NCI-H2029 (cell line): ENCODE data around the gene MRAS.
A peak's percentile ranks its signal among the peaks of the same experiment; 100 is the strongest.

Experiments
- DNase-seq: peaks from one replicate; lab custom pipeline; 2025; lab: John Stamatoyannopoulos, UW

MRAS gene

GRCh38 chr3:138347960-138348753 lies at the start of gene MRAS:
TSS of gene MRAS (plus strand) at chr3:138348579. CDS start at chr3:138372884, 24,305 bp downstream.
- peak; percentile 42 for DNase-seq

- DNase-seq: no peak
Measured at GRCh38 chr3:138300647-138301046, 47.7 kb upstream of the MRAS start.

- DNase-seq: no peak
Measured at GRCh38 chr3:138303474-138303873, 44.9 kb upstream of the MRAS start.

- DNase-seq: no peak
Measured at GRCh38 chr3:138307899-138308298, 40.5 kb upstream of the MRAS start.

GRCh38 chr3:138308783-138309182 lies 39.6 kb upstream of the MRAS start:
- DNase-seq: no peak

GRCh38 chr3:138310494-138310893 lies 37.9 kb upstream of the MRAS start:
- DNase-seq: no peak

GRCh38 chr3:138314751-138315150 lies 33.6 kb upstream of the MRAS start:
- DNase-seq: no peak

GRCh38 chr3:138317687-138318086 lies 30.7 kb upstream of the MRAS start:
- DNase-seq: no peak

GRCh38 chr3:138323971-138324370 lies 24.4 kb upstream of the MRAS start:
- no peak for DNase-seq

GRCh38 chr3:138325990-138326389 lies 22.4 kb upstream of the MRAS start:
- no peak for DNase-seq

GRCh38 chr3:138326866-138327595 lies 21.3 kb upstream of the MRAS start:
- no peak for DNase-seq

GRCh38 chr3:138327831-138328230 lies 20.5 kb upstream of the MRAS start:
- DNase-seq: no peak

- DNase-seq: no peak
Measured at GRCh38 chr3:138328341-138328740, 20.0 kb upstream of the MRAS start.

GRCh38 chr3:138329127-138329983 lies 19.0 kb upstream of the MRAS start, which contains the start of gene NME9:
TSS of gene NME9 (minus strand) at chr3:138329851. CDS start at chr3:138329335, 516 bp downstream.
- DNase-seq: peak; percentile 91

- no peak for DNase-seq
Measured at GRCh38 chr3:138329984-138330293, 18.4 kb upstream of the MRAS start.

GRCh38 chr3:138331143-138331894 lies 17.1 kb upstream of the MRAS start:
- no peak for DNase-seq

GRCh38 chr3:138332472-138333073 lies 15.8 kb upstream of the MRAS start:
- no peak for DNase-seq

- no peak for DNase-seq
Measured at GRCh38 chr3:138334608-138335007, 13.8 kb upstream of the MRAS start.

- DNase-seq: no peak
Measured at GRCh38 chr3:138336454-138336999, 11.9 kb upstream of the MRAS start.

GRCh38 chr3:138338244-138338643 lies 10.1 kb upstream of the MRAS start:
- no peak for DNase-seq

GRCh38 chr3:138338811-138339210 lies 9.6 kb upstream of the MRAS start:
- DNase-seq: no peak
